H1 (cell line): ENCODE data around the gene TEX14. TPM values are rescaled to one million over a fixed set of nuclear protein-coding genes. Genes with fewer than 3 reads are reported as not detected.

Experiments
- ATF3 ChIP-seq: IDR thresholded peaks from 2 replicates; pipeline ENCODE4 v1.6.1; 2011; ENCODE audit warnings: low read depth, mild to moderate bottlenecking, low read length; ENCODE audit not compliant: insufficient read depth
- BACH1 ChIP-seq: IDR thresholded peaks from 2 replicates; pipeline ENCODE4 v1.6.1; 2012; ENCODE audit warnings: low read length, improper control_type of control experiment
- CHD2 ChIP-seq: IDR thresholded peaks from 2 replicates; pipeline ENCODE4 v1.6.1; 2012; ENCODE audit warnings: low read length, improper control_type of control experiment
- CTBP2 ChIP-seq: IDR thresholded peaks from 2 replicates; pipeline ENCODE4 v1.7.0; 2011; ENCODE audit warnings: borderline replicate concordance, mild to moderate bottlenecking, moderate library complexity, mixed read lengths, low read length; ENCODE audit not compliant: insufficient read depth, insufficient read length
- E2F6 ChIP-seq: IDR thresholded peaks from 2 replicates; pipeline ENCODE4 v1.6.1; 2012; ENCODE audit warnings: inconsistent platforms
- EP300 ChIP-seq, 2 experiments: IDR thresholded peaks; 1 replicate in 1 of 2; 2 replicates in 1 of 2; pipeline ENCODE4 v1.6.1; 2011 to 2012; ENCODE audit warnings: low read depth in 2 of 2, low read length in 2 of 2, mild to moderate bottlenecking in 2 of 2, borderline replicate concordance in 1 of 2, inconsistent platforms in 1 of 2, moderate library complexity in 1 of 2
- HDAC2 ChIP-seq, 2 experiments: fragments of 300-600 bp in 1 of 2; sonication (generic) in 1 of 2; IDR thresholded peaks; 2 replicates each; pipeline ENCODE4 v1.6.1; 2011 to 2012; ENCODE audit warnings: low read depth in 2 of 2, low read length in 2 of 2, mild to moderate bottlenecking in 2 of 2, moderate library complexity in 2 of 2, borderline replicate concordance in 1 of 2, inconsistent platforms in 1 of 2
- JUN ChIP-seq: IDR thresholded peaks from 2 replicates; pipeline ENCODE4 v1.6.1; 2011; ENCODE audit warnings: low read depth, mild to moderate bottlenecking, improper control_type of control experiment, low read length
- KDM1A ChIP-seq: fragments of 200-600, 300-600 bp; sonication (generic); IDR thresholded peaks from 2 replicates; pipeline ENCODE4 v1.7.1; 2016; ENCODE audit warnings: mild to moderate bottlenecking, low read length, borderline replicate concordance
- KDM5A ChIP-seq: fragments of 200-600 bp; IDR thresholded peaks from 2 replicates; pipeline ENCODE4 v1.7.1; 2012; ENCODE audit warnings: mild to moderate bottlenecking, low read length, inconsistent platforms, mixed read lengths
- MAX ChIP-seq: IDR thresholded peaks from 2 replicates; pipeline ENCODE4 v1.6.1; 2012; ENCODE audit warnings: inconsistent platforms
- NRF1 ChIP-seq: IDR thresholded peaks from 2 replicates; pipeline ENCODE4 v1.6.1; 2011; ENCODE audit warnings: mild to moderate bottlenecking, low read depth, low read length, improper control_type of control experiment
- POLR2AphosphoS5 ChIP-seq: IDR thresholded peaks from 2 replicates; pipeline ENCODE4 v1.6.1; 2011; ENCODE audit warnings: low read depth, low read length
- RAD21 ChIP-seq, 2 experiments: IDR thresholded peaks in 1 of 2; conservative IDR thresholded peaks in 1 of 2; 2 replicates each; pipeline ENCODE4 v1.6.1; 2011; ENCODE audit warnings: low read depth in 2 of 2, low read length in 2 of 2, improper control_type of control experiment in 1 of 2, inconsistent platforms in 1 of 2, mild to moderate bottlenecking in 1 of 2, moderate library complexity in 1 of 2
- RNF2 ChIP-seq: fragments of 200-900, 300-1000 bp; sonication (generic); IDR thresholded peaks from 2 replicates; pipeline ENCODE4 v1.7.1; 2016; ENCODE audit warnings: borderline replicate concordance, low read depth, mild to moderate bottlenecking, antibody characterized with exemption, low read length; ENCODE audit not compliant: poor library complexity, severe bottlenecking; ENCODE audit errors: missing control alignments
- SIRT6 ChIP-seq: IDR thresholded peaks from one replicate; pipeline ENCODE4 v1.7.1; 2012; ENCODE audit warnings: low read length, inconsistent platforms
- SRF ChIP-seq: IDR thresholded peaks from 2 replicates; pipeline ENCODE4 v1.6.1; 2011; ENCODE audit warnings: mild to moderate bottlenecking, low read depth, low read length, moderate library complexity
- SUZ12 ChIP-seq: fragments of 200-600 bp; sonication (generic); IDR thresholded peaks from 2 replicates; pipeline ENCODE4 v1.6.1; 2012; ENCODE audit warnings: mild to moderate bottlenecking, inconsistent platforms, low read length, moderate library complexity, mixed read lengths
- TEAD4 ChIP-seq: IDR thresholded peaks from 2 replicates; pipeline ENCODE4 v1.6.1; 2012; ENCODE audit warnings: low read depth, low read length, inconsistent platforms, mixed read lengths
- USF2 ChIP-seq: IDR thresholded peaks from 2 replicates; pipeline ENCODE4 v1.6.1; 2011; ENCODE audit warnings: low read length, improper control_type of control experiment
- polyA plus RNA-seq, 7 experiments: library from polyadenylated mRNA; depleted of rRNA in 3 of 7; stranded (reverse) in 5 of 7; unstranded in 2 of 7; fragments of >200 nt in 5 of 7; fragments of 200-250 nt in 2 of 7; gene quantifications; 1 replicate in 5 of 7; 2 replicates in 1 of 7; 4 replicates in 1 of 7; pipeline versions ENCODE4 v1.2.1 to v1.2.3, GENCODE V29; 2011 to 2013; ENCODE audit warnings: missing spikeins in 2 of 7, mixed read lengths in 2 of 7
- total RNA-seq: library from RNA; stranded (reverse); fragmentation: NEBNext Ultra II Directional; extraction: Animal tissue kit (Norgen Biotek cat#: 25700); gene quantifications from 2 replicates; pipeline ENCODE4 v1.2.1, GENCODE V29; 2021

TEX14 gene
- total and polyA plus RNA-seq, 2 of the 8 experiments (the other 6 are each of a cell fraction or from before 2014, with no cell fraction given) = 0.83 to 2.5 TPM

- TF ChIP-seq SRF = peak; percentile 70; the same call in 1 of the 2 replicates
- TF ChIP-seq USF2 = no peak
- TF ChIP-seq RNF2 = no peak
- TF ChIP-seq MAX = 0 out of 2 replicates have a peak, but pooled peaks have one; percentile 1
- TF ChIP-seq RAD21 (IDR thresholded peaks at IDR 0.05 in 1 of 2, conservative IDR thresholded peaks at IDR 0.05 in 1 of 2; ENCODE audit: low read depth in 2 of 2, low read length in 2 of 2) = no peak
- no peak for TF ChIP-seq BACH1
- TF ChIP-seq KDM5A = peak; percentile 90
- no peak for TF ChIP-seq EP300 (IDR thresholded peaks at IDR 0.05; ENCODE audit: borderline replicate concordance in 1 of 2, low read depth in 2 of 2, low read length in 2 of 2)
- TF ChIP-seq JUN = no peak
- TF ChIP-seq SUZ12 = no peak
- no peak for TF ChIP-seq KDM1A
- peak; percentile 43; the same call in 1 of the 2 replicates for TF ChIP-seq POLR2AphosphoS5
- no peak for TF ChIP-seq E2F6
- no peak for TF ChIP-seq ATF3
- TF ChIP-seq CHD2 = peak; percentile 85
- TF ChIP-seq TEAD4 = no peak
- peak; percentile 51 to 95; a peak in 3 of 4 replicates for TF ChIP-seq HDAC2 (IDR thresholded peaks at IDR 0.05; ENCODE audit: borderline replicate concordance in 1 of 2, low read depth in 2 of 2, low read length in 2 of 2)
- no peak for TF ChIP-seq SIRT6
- TF ChIP-seq CTBP2 = no peak
- TF ChIP-seq NRF1 = no peak
Measured at GRCh38 chr17:58517928-58518609, 173.8 kb downstream of the TEX14 start (continued).
